DND-41 (cell line): ENCODE data around the gene TEN1.

ENCODE experiments used
- CTCF ChIP-seq: IDR thresholded peaks from 2 replicates; pipeline ENCODE4 v1.5.1; 2012; ENCODE audit warnings: borderline replicate concordance, low read length, moderate library complexity, mild to moderate bottlenecking; ENCODE audit not compliant: poor library complexity, severe bottlenecking; ENCODE audit errors: extremely low read depth
- EZH2 ChIP-seq: IDR thresholded peaks from 3 replicates; pipeline ENCODE4 v1.6.1; 2012; ENCODE audit warnings: borderline replicate concordance, low read depth, mild to moderate bottlenecking, moderate library complexity, low read length, inconsistent platforms; ENCODE audit not compliant: severe bottlenecking

- TF ChIP-seq CTCF (no peak), EZH2 (no peak)
Measured at GRCh38 chr17:76040376-76040775, 61.3 kb downstream of the TEN1 start.
